OCI-LY7 (cell line): ENCODE data around the gene KAT2B. TPM values are rescaled to one million over a fixed set of nuclear protein-coding genes. Genes with fewer than 3 reads are reported as not detected.

Experiments used
- BruUV-seq: library from RNA; stranded (reverse); fragments of 400-500 nt; replicated peaks from 2 replicates; lab custom pipeline; 2021; lab: Mats Ljungman, UMichigan
- CTCF ChIA-PET: fragments of 300-600 bp; sonication (Branson Sonifier 250); formaldehyde crosslinking; loops from one replicate; lab custom pipeline; 2022; ENCODE audit warnings: antibody characterized with exemption; ENCODE audit not compliant: unreplicated experiment; lab: Charles Lee
- POLR2A ChIA-PET: fragments of 300-600 bp; sonication (Branson Sonifier 250); formaldehyde crosslinking; loops from one replicate; lab custom pipeline; 2022; ENCODE audit warnings: antibody characterized with exemption; lab: Charles Lee
- DNase-seq: peaks from one replicate; pipeline ENCODE4 v3.0.0-alpha.2; 2015; ENCODE audit warnings: low spot score
- H2AFZ ChIP-seq: fragments of 200-600 bp; sonication (generic), shearing (Covaris generic); 2 replicates; pipeline ENCODE4 v1.6.1; 2014; ENCODE audit warnings: mild to moderate bottlenecking, antibody characterized with exemption, low read length, moderate library complexity
- H3K27ac ChIP-seq: fragments of 200-600 bp; sonication (generic); 2 replicates; pipeline ENCODE4 v1.5.1; 2014; ENCODE audit warnings: mixed run types, low read depth, mild to moderate bottlenecking, moderate library complexity, low read length, inconsistent platforms; ENCODE audit not compliant: poor library complexity, severe bottlenecking
- H3K36me3 ChIP-seq: fragments of 200-600 bp; sonication (generic); 2 replicates; pipeline ENCODE4 v1.6.1; 2014; ENCODE audit warnings: mild to moderate bottlenecking, antibody characterized with exemption, low read length, moderate library complexity, mixed read lengths; ENCODE audit not compliant: insufficient read depth
- H3K4me1 ChIP-seq: fragments of 200-600 bp; sonication (generic); 2 replicates; pipeline ENCODE4 v1.5.1; 2014; ENCODE audit warnings: mild to moderate bottlenecking, low read length; ENCODE audit not compliant: insufficient read depth, poor library complexity, severe bottlenecking
- H3K4me2 ChIP-seq: fragments of 200-600 bp; sonication (generic); 2 replicates; pipeline ENCODE4 v1.6.1; 2014; ENCODE audit warnings: mild to moderate bottlenecking, low read length
- H3K4me3 ChIP-seq: fragments of 200-600 bp; sonication (generic); 2 replicates; pipeline ENCODE4 v1.5.1; 2014; ENCODE audit warnings: mild to moderate bottlenecking, low read depth, low read length; ENCODE audit not compliant: poor library complexity, severe bottlenecking
- H3K79me2 ChIP-seq: fragments of 200-600 bp; sonication (generic); 2 replicates; pipeline ENCODE4 v1.6.1; 2016; ENCODE audit warnings: low read depth, mild to moderate bottlenecking, low read length, moderate library complexity, mixed read lengths; ENCODE audit not compliant: insufficient read depth
- H3K9me2 ChIP-seq: fragments of 200-600 bp; sonication (generic); 2 replicates; pipeline ENCODE4 v1.6.1; 2016; ENCODE audit warnings: mild to moderate bottlenecking, low read length, mixed read lengths; ENCODE audit not compliant: insufficient read depth
- H3K9me3 ChIP-seq: fragments of 200-600 bp; sonication (generic); 2 replicates; pipeline ENCODE4 v1.6.1; 2014; ENCODE audit warnings: mild to moderate bottlenecking, mixed run types, low read length, mixed read lengths
- H4K20me1 ChIP-seq: fragments of 200-600 bp; sonication (generic); 2 replicates; pipeline ENCODE4 v1.6.1; 2014; ENCODE audit warnings: mild to moderate bottlenecking, antibody characterized with exemption, low read length, moderate library complexity, mixed read lengths; ENCODE audit not compliant: insufficient read depth
- EZH2phosphoT487 ChIP-seq: fragments of 200-600 bp; sonication (generic); IDR thresholded peaks from 2 replicates; pipeline ENCODE4 v1.6.1; 2018; ENCODE audit warnings: low read depth, borderline replicate concordance, mild to moderate bottlenecking, mixed run types, antibody characterized with exemption, low read length, moderate library complexity, mixed read lengths
- intact Hi-C: fragments of 100-400 bp; cut with micrococcal nuclease; formaldehyde crosslinking; loops from one replicate; pipeline ENCODE4 v1.10.0; 2022; ENCODE audit not compliant: unreplicated experiment
- total RNA-seq, 2 experiments: library from RNA; depleted of rRNA in 1 of 2; stranded (reverse); fragments of >200 nt in 1 of 2; shearing (Covaris generic) in 1 of 2; gene quantifications; 2 replicates each; pipeline ENCODE4 v1.2.3, GENCODE V29; 2014 to 2022
- TF ChIP-seq, protein P1 (sequence below): fragments of 200-600 bp; sonication (generic); conservative IDR thresholded peaks from 2 replicates; pipeline ENCODE4 v1.5.1; 2014; ENCODE audit warnings: mild to moderate bottlenecking, antibody characterized with exemption, low read length, moderate library complexity, mixed read lengths

KAT2B gene
- total RNA-seq, 2 experiments from 2014 or later: 24.2 to 32.9 TPM

DNA sequence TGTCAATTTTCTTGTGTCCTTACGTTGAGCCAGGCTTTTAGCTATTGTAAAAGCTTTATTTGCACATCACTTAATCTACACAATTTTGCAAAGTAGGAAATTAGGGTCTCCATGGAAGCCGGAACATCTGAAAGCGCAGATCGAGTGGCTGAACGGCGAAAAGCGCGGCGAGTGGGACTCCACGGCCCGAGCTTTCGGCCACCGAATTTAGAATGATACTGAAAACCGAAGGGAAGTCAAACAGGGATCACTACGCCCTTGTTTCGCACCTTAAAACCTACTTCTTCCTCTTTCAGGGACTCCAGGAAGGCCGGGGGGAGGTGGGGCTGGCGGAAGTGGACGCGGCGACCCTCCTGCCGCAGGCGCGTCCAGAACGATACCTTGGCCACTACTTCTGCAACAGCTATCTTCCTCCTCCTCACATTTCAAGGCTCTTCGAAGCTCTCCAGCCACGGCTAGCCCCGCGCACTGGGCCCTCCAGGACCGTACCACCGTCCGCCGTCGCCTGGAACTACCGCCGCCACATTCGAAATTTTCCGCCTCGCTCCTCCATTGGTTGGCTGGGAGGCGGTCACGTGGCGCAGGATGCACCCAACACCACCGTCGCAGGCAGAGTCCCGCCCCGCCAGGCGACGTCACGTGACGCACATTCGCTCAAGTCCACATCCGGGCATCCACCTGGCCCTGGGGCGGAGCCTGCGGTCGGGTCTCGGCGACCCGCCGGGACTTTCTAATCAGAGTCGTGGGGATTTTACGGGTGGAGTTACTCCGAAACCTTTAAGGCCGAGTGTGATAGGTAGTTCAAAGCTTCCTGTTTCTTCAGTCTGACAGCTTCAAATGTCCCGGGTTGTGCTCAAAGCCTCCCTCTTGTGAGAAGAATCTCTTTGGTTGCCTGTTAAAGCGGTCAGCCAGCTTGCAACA lies 145.7 kb downstream of the KAT2B start, which contains the start of gene SGO1:
Gene SGO1, minus strand, starts transcription at position 528 of the 921 bp plus-strand sequence. CDS start 2,179 bp downstream, outside the sequence.
- Histone ChIP-seq H3K4me2 (peak within 1 kb of the TSS; percentile 90), H3K27ac (peak within 1 kb of the TSS; percentile 93), H3K79me2 (peaks cover 33% of the 10 kb centered on the region), H3K9me3 (no peaks in the 10 kb centered on the region), H3K4me3 (peak within 1 kb of the TSS; percentile 87), H3K9me2 (no peaks in the 10 kb centered on the region), H2AFZ (peak within 1 kb of the TSS; percentile 88), H4K20me1 (no peaks in the 10 kb centered on the region; the same call in 1 of the 2 replicates), H3K4me1 (peaks cover 21% of the 10 kb centered on the region), H3K36me3 (peaks cover 29% of the 10 kb centered on the region)
- CTCF ChIA-PET: interaction anchor here (1.0 kb wide), 1 partner anchor 22 kb away, joined by 3 read pairs; no protein-coding TSS in a partner anchor
- peak; percentile 99 for DNase-seq
- POLR2A ChIA-PET: interaction anchor here (0.6 to 4.2 kb wide), 28 partner anchors 8 to 947 kb away, joined by 3 to 29 read pairs (median 5); partner anchors contain the start of gene KAT2B
- TSS peak; percentile 78 for BruUV-seq
- TF ChIP-seq, protein P1, sequence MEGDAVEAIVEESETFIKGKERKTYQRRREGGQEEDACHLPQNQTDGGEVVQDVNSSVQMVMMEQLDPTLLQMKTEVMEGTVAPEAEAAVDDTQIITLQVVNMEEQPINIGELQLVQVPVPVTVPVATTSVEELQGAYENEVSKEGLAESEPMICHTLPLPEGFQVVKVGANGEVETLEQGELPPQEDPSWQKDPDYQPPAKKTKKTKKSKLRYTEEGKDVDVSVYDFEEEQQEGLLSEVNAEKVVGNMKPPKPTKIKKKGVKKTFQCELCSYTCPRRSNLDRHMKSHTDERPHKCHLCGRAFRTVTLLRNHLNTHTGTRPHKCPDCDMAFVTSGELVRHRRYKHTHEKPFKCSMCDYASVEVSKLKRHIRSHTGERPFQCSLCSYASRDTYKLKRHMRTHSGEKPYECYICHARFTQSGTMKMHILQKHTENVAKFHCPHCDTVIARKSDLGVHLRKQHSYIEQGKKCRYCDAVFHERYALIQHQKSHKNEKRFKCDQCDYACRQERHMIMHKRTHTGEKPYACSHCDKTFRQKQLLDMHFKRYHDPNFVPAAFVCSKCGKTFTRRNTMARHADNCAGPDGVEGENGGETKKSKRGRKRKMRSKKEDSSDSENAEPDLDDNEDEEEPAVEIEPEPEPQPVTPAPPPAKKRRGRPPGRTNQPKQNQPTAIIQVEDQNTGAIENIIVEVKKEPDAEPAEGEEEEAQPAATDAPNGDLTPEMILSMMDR: 0 out of 2 replicates have a peak, but pooled peaks have one; percentile 23
- no peak for TF ChIP-seq EZH2phosphoT487
- intact Hi-C loops: loop anchor here (1.0 to 10.0 kb wide), 6 partner anchors 147 to 1441 kb away; partner anchors contain the start of genes KCNH8 and RAB5A

DNA sequence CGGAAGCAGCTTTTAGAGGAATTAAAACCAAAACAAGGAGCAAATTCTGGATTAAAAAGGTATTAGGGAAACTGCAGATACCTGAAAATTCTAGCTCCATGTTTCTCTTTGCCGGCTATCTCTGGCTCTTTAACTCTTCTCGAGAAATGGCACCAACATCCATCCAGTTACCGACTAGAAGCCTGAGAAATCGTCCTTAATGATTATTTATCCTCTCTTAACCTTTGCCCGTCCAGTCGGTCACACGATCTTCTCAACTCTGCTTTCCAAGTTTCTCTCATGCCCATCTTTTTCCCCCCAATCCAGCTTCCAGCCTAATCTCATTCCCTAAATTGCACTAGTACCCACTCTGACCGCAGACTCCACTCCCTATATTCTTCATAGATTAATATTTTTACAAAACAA lies 146.4 kb downstream of the KAT2B start:
- Histone ChIP-seq H3K79me2 (peaks cover 33% of the 10 kb centered on the region), H3K9me2 (no peaks in the 10 kb centered on the region), H2AFZ (peak overlapping the region; percentile 88), H3K36me3 (peaks cover 23% of the 10 kb centered on the region), H3K27ac (peak overlapping the region; percentile 93), H3K4me3 (peak overlapping the region; percentile 87), H3K4me1 (peaks cover 21% of the 10 kb centered on the region), H4K20me1 (no peaks in the 10 kb centered on the region; the same call in 1 of the 2 replicates), H3K9me3 (no peaks in the 10 kb centered on the region), H3K4me2 (peak overlapping the region; percentile 90)
- intact Hi-C loops: loop anchor here (1.0 to 10.0 kb wide), 6 partner anchors 147 to 1442 kb away; partner anchors contain the start of genes KCNH8 and RAB5A
- no peak for DNase-seq
- CTCF ChIA-PET: no interaction called here
- TSS peak; percentile 96 for BruUV-seq
- POLR2A ChIA-PET: interaction anchor here (0.5 to 4.2 kb wide), 25 partner anchors 8 to 948 kb away, joined by 3 to 29 read pairs (median 5); partner anchors contain the start of gene KAT2B
- TF ChIP-seq, protein P1: no peak
- TF ChIP-seq EZH2phosphoT487: no peak
